ENCODE results near the gene ITGAL.
"Not testable (repeated sequence)": the region's sequence is repeated elsewhere in the genome, so short reads cannot be mapped to it uniquely, and the experiment has no call there.

The ITGAL gene

GRCh38 chr16:30526823-30527634 lies 54.5 kb downstream of the ITGAL start:
- DNase-seq: peak; percentile 99

GRCh38 chr16:30527635-30528178 lies 55.2 kb downstream of the ITGAL start:
- DNase-seq: peak; percentile 89

GRCh38 chr16:30528799-30529457 lies 56.4 kb downstream of the ITGAL start:
- DNase-seq: no peak

GRCh38 chr16:30530163-30531037 lies 57.9 kb downstream of the ITGAL start:
- no peak for DNase-seq

GRCh38 chr16:30532285-30533145 lies 60.0 kb downstream of the ITGAL start:
- DNase-seq: no peak

GRCh38 chr16:30533146-30533522 lies 60.6 kb downstream of the ITGAL start:
- DNase-seq: no peak

GRCh38 chr16:30533748-30534367 lies 61.3 kb downstream of the ITGAL start:
- no peak for DNase-seq

GRCh38 chr16:30534368-30535105 lies 62.0 kb downstream of the ITGAL start, which contains the start of gene ZNF747:
Gene ZNF747 (minus strand): TSS chr16:30534858. CDS start chr16:30534679, 179 bp downstream.
- peak; percentile 95 for DNase-seq

- DNase-seq: peak; percentile 95
Measured at GRCh38 chr16:30535106-30535776, 62.7 kb downstream of the ITGAL start.

GRCh38 chr16:30535777-30536190 lies 63.2 kb downstream of the ITGAL start:
- DNase-seq: peak; percentile 88

- DNase-seq: not testable (repeated sequence)
Measured at GRCh38 chr16:30536391-30537024, 64.0 kb downstream of the ITGAL start.

- no peak for DNase-seq
Measured at GRCh38 chr16:30539000-30539964, 66.7 kb downstream of the ITGAL start.

- DNase-seq: not testable (repeated sequence)
Measured at GRCh38 chr16:30539986-30540526, 67.5 kb downstream of the ITGAL start.

GRCh38 chr16:30540916-30541464 lies 68.4 kb downstream of the ITGAL start:
- not testable (repeated sequence) for DNase-seq

- DNase-seq: no peak
Measured at GRCh38 chr16:30541502-30542329, 69.2 kb downstream of the ITGAL start.

- no peak for DNase-seq
Measured at GRCh38 chr16:30543067-30543466, 70.5 kb downstream of the ITGAL start.

- no peak for DNase-seq
Measured at GRCh38 chr16:30546115-30546514, 73.6 kb downstream of the ITGAL start.

Data from NCI-H510A treated with DMSO at 0.1 percent for 48 hours (cell line).